HUDEP-2 (cell line): ENCODE measurements around the gene FRS2.

ENCODE experiments used
- DNase-seq, 76 experiments: peaks; one replicate each; lab custom pipeline; 2025; ENCODE audit not compliant: unreplicated experiment in 76 of 76; lab: John Stamatoyannopoulos, UW

The FRS2 gene

DNA sequence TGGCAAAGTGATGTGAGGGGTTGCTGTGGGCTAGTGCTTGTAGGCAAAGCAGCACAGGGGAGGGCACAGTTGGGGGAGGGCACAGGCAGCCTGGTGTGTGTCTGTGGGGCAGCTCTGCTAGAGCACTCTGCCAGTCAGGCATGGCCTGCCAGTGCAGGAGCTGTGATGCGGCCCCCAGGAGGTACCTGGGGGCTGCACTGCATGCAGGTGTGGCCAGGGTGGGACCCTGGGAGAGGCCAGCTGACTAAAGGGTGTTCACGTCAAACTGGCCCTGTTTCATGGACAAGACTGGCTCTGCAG, 54.1 kb downstream of the FRS2 start:
- no peak for DNase-seq

DNA sequence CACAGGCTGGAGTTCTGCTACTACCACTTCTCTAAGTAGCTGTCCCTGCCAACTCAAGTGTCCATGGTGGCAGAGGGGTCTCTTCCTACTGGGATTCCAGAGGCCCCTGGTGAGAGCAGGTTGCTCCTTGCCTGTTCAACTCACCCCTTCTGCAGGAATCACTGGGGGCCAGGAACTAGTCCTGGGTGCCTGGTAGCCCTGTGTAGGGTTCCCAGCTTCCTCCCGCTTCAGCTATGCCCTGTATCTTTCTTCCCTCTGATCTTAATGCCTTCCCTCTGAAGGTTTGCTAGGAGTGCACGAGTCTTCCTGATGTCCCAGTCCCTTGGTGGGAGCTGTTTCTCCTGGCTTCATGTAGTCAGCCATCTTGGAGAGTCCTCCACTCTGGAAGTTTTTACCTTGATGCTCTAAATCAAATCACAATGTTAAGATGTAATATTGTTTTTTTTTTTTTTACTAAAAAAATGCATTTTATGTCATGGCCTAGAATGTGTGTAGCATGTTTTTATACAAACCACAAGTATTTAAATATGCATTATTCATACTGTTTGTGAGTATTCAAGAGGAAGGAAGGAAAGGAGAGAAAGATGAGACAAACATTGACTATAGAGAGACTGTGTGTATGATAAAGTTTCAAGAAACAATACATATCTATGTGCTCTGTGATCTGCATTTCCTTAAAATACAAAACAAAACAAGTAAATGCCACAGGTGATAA, 54.7 kb downstream of the FRS2 start:
- no peak for DNase-seq

DNA sequence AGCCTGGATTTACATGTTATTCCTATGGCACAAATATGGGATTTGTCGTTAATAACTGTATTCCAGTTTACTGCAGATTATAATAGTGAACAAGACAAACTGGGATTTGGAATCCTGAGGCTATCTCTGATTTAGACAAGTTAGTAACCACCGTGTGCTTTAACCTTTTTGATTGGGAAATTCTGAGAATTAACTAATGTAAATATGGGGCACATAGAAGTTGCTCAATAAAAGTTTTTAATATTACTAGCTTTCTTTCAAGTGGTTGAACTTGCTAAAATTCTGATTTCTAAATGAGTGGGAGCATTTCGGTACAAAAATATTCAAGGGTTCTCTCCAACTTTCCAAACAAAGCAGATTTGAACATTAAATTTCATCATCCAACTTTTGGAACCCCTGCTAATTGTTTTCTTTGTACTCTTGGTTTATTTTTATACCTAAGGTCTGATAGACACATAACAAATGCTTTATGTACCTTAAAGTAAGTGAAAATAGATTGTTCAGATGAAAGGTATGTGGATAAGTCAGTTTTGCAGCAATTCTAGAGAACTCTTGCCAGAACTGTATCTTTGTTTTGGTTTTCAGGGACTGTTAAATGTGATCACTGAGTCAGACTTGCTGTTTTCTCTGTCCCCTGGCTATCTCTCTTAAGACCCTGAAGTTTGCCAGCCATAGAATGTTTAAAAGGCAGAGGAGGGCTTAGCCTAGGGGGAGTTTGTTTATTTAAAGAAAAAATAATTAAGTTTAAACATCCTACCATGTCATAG, 57.5 kb downstream of the FRS2 start:
- no peak for DNase-seq

DNA sequence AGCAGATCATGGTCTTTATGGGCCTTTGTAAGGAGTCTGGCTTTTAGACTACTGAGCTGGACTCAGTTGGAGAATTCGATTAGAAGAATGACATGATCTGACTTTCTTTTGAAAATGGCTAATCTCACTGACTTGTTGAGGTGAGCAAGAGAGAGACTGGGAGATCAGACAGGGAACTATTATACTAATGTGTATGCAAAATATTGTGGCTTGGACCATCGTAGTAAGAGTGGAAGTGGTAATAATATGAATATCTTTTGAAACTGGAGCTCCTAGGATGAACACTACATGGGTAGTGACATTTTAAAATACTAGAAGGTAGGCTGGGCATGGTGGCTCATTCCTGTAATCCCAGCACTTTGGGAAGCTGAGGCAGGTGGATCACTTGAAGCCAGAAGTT, 58.8 kb downstream of the FRS2 start:
- no peak for DNase-seq

DNA sequence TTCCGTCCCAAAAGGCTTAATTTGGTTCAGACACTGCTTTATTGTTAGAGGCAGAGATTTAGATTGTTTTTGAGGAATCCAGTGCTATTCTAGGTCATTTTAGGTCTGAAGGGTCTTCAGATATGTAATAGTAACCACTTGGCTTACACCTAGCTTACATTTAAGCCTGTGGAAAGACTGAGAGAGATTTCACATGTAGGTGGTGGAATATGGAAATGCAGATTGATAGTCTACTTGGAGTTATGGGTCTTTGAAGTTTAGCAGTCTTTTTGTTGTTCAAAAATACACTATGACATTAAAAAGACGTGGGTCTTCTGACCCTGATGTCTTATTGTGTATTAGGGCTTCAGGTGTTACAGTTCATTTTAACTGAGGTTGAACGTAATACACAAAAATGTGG, 63.7 kb downstream of the FRS2 start:
- DNase-seq: no peak

DNA sequence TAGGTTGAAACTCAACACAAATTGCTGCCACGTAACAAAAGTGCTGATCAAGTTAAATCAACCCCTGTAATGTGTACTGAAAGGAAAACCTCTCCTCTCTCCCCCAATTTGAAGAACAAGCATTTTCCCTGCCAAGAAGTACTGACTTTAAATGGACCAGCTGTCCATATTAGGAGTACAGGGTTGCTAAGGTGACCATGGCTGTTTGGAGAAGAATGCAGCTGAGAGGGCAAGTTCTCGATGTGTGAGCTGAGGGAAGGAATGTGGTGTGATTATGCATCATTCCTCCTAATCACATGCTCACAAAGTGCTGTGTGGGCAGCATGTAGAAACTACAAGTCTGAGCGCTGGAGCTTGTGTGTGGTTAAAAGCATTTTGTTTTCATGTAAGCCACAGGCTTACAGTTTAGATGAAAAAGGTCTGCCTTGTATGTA, 64.2 kb downstream of the FRS2 start:
- DNase-seq: peak in 5 of 76 experiments; percentile 11 to 40 (median 23)

DNA sequence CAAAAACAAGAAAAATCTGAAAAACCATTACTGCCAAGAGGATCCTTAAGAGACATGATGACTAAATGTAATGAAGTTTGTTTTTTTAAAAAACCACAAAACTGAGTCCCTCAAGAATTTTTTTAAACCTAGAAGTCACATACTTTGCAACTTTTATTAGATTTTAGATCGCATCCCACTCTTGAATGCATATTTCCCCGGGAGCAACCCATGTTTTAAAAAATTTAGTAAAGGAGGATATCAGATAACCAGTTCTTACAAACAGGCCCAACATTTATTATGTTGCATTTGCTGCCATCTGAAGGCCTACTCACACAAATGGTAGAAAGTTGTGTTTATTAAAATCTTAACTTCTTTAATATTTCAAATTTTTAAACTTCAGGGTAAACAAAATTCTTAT, 70.8 kb downstream of the FRS2 start:
- no peak for DNase-seq

DNA sequence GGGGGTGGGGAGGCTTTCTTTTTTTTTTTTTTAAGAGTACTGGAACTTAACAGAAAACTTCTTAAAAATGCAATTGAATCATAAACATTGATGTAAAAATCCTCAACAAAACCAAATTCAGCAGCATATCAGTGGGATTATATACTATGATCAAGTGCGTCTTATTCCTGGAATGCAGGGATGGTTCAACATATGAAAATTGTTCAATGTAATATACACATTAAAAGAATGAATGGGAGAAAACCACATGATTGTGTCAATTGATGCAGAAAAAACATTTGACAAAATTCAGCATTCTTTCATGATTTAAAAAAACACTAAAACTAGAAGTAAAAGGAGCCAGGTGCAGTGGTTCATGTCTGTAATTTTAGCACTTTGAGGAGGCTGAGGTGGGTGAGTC, 73.9 kb downstream of the FRS2 start:
- no peak for DNase-seq

DNA sequence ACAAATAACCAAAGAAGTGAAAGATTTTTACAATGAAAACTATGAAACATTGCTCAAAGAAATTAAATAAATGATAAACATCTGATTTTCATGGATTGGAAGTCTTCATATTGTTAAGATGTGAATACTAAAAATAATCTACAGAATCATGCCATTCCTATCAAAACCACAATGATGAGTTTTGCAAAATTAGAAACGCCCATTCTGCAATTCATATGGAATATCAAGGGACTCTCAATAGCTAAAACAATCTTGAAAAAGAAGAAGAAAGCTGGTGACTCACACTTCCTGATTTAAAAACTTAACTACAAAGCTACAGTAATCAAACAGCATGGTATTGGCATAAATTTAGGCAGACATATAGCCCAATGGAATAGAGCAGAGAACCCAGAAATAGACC, 74.9 kb downstream of the FRS2 start:
- no peak for DNase-seq

DNA sequence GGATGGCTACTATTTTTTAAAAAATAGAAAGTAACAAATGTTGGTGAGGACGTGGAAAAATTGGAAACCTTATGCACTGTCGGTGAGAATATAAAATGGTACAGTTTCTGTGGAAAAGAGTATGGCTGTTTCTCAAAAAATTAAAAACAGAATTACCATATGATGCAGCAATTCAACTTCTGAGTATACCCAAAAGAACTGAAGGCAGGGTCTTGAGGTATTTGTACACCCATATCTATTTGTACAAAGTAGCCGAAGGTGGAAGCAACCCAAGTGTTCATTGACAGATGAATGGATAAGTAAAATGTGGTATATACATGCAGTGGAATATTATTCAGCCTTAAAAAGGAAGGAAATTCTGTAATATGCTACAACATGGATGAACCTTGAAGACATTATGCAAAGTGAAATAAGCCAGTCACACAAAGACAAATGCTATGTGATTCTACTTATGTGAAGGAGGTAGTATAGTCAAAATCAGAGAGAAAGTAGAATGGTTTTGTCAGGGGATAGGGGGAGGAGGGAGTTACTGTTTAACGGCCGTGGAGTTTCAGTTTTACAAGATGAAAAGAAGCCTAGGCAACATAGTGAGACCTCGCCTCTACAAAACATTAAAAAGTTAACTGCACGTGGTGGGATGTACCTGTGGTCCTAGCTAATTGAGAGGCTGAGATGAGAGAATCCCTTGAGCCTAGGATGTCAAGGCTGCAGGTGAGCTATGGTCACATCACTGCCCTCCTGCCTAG, 76.7 kb downstream of the FRS2 start:
- DNase-seq: no peak

DNA sequence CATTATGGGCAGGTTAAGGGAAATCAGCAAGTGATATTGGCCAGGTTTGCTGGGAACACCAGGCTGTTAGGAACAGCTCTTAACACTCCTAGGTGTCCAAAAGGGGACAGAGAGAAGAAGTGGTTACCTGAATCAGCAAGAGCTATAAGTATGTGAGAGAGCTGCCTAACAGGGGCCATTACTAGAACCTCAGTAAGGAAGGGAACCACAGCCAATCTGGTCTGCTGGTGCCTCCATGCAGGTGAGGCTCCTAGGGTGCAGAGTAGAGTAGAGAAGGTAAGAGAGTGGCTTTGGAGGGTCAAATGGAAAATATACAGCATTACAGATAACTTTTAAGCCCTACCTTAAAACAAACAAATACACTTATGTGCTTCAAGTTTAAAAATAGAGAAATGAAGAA, 78.5 kb downstream of the FRS2 start:
- DNase-seq: no peak

DNA sequence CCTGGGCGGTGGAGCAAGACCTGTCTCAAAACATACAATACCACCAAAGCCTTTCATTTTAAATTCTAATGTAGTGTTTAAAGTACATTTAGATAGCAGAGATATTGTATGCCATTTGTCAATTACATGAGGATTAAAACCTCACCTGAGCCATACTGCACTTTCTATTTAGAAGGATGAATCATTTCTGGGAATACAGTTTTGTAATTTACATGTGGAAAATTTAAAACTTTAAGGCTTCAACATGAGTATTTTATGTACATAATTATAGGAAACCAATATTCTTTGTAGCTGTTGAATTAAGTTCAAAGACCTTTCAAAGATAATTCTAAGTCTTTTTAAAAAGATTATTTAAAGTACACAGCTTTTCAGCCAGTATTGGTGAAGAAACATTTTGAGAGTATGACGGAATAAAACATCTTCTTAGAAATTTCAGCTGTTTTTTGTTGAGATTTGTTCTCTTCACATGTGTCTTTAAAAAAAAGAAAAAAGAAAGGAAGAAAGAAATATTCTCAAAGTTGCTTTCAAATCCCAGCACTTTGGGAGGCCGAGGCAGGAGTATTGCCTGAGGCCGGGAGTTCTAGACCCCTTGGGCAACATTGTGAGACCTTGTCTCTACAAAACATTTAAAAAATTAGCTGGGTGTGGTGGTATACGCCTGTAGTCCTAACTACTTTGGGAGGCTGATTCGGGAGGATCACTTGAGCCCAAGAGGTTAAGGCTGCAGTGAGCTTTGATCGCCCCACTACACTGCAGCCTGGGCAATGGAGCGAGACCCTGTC, 80.6 kb downstream of the FRS2 start:
- DNase-seq: no peak

DNA sequence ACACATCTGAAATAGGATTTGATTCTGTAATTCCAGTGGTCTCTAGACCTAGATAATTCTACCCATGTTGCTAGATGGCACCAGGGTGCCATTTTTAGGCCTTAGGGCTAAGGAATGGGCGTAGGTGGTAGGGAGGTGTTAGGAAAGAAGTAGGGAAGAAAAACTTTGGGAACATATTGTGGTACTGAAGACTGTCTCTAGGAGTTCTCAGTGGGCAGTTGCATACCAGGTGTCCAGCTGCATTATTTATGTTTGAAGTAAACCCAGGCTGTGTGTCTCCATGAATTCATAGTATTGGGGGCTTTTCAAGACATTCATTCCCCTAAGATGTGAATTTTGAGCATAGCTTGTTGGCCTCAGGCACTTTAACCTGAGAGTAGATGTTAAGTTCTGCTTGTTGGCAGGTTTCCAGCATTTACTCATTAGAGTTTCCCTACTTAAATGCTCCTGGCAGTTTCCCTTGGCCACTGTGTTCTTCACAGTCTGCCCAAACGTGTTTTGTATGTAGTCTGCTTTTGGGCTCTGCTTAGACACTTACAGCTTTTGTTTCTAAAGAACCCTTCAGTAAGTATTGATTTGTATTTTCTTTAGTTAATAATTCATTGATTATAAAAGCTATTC, 83.5 kb downstream of the FRS2 start:
- peak in 1 of 76 experiments; percentile 3 for DNase-seq

DNA sequence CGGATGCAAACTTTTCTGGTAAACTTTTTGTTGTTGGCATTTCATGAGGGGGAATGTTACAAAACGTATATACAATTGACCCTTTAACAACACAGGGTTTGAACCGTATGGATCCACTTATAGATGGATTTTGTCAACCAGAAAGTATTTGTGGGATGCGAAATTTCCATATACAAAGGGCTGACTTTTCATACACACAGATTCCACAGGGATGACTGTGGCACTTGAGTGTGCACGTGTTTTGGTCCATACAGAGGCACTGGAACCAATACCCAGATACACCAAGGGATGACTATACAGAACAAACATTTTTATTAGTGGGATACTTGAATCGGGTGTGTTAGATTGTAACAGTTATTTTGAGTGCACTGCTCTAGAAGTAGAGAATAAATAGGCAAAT, 85.3 kb downstream of the FRS2 start:
- no peak for DNase-seq

DNA sequence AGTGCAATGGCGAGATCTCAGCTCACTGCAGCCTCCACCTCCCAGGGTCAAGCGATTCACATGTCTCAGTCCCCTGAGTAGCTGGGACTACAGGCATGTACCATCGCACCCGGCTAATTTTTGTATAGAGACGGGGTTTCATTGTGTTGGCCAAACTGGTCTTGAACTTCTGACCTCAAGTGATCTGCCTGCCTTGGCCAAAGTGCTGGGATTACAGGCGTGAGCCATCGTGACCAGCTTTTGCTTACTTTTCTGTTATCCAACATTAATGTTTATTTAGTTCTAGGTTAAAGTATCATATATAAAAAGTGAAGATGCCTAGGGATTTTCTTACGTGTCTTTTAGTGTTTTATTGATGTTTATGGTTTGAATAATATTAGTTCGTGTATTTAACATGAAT, 86.2 kb downstream of the FRS2 start:
- DNase-seq: no peak

DNA sequence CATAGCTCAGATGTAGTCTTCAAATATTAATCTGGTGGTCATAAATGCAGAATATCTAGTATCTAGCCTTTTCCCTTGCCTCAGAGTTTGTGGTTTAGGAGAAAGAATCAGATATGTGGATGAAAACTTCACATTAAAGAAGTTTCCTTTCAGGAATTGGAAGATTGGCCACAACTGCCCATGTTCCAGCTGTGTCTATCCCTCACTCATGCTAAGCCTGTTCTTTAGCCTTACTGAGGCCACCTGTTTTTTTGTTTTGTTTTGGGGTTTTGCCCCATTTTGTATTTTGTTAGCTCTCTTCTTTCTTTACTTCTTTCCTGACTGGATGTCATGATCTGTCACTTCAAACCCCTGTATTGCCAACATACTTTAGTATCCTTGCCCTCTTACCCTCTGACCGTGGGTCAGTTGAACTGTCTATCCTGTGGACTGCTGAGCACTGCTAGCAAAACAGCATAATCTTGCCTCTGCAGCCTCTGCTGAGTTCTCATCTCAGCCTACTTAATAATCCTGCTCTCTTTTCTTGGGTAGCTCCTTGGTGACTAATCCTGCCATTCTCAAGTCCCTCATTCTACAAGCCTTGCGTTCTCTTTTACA, 93.1 kb downstream of the FRS2 start:
- DNase-seq: no peak

DNA sequence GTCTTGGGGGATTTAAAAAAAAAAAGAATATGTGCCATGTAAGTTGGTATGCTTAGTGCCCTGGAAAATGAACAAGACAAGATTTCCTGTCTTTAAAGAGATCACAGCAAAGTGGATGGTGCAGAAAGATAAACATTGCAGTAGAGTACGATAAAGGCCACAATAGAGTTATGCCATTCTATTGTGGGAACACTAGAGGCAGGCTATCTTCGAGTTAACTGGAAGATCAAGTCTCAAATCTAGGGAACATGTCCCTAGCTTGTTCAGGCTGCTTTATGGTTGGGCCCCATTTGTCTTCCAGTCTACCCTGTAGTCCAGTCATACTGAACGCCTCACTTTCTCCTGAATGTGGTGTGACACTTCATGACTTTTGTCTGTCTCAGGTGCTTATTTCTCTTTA, 96.4 kb downstream of the FRS2 start:
- no peak for DNase-seq

DNA sequence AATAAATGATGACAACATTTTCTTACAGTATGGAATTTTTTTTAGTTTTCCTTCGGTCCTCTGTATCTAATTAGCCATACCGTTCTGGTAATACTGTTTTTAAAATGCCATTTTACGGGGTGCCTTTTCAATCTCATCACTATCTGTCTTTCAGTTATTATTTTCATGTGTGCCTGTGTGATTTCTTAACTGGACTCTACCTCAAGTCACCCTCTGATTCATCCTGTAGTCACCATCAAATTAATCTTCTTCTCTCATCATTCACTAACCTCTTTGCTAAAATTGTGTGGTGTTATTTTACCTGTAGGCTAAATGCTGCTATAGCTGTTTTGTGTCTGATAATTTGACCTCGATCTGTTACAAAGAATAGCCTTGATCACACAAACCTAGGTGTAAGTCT, 99.0 kb downstream of the FRS2 start:
- DNase-seq: no peak

DNA sequence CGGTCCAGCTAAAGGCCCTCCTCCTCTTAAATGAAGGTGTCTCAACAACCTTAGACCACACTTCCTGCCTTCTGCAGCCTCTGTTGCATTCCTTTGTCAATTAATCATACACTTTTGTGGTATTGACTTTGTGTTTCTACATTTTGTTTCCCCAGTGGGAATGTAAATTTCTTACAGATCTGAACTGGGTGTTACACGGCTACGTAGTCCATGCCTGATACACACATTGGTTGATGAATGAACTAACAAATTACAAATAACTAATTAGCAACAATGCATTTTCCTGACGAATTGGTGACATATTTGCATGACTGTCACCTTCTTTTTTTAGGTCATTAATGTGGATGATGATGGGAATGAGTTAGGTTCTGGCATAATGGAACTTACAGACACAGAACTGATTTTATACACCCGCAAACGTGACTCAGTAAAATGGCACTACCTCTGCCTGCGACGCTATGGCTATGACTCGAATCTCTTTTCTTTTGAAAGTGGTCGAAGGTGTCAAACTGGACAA, 99.9 kb downstream of the FRS2 start:
- no peak for DNase-seq
